HCT116 (cell line): ENCODE measurements around the gene CCT5. TPM values are rescaled to one million over a fixed set of nuclear protein-coding genes. Genes with fewer than 3 reads are reported as not detected.

ENCODE experiments used
- ATAC-seq: fragments of 200-7000 bp; cut with Tn5 transposase; 2 replicates; pipeline ENCODE4 v1.9.1; 2020; ENCODE audit warnings: mild to moderate bottlenecking, moderate library complexity
- BruUV-seq: library from RNA; stranded (reverse); fragments of 400-500 nt; replicated peaks from 2 replicates; lab custom pipeline; 2021; lab: Mats Ljungman, UMichigan
- CTCF ChIA-PET: fragments of 300-600 bp; sonication (Branson Sonifier 250); formaldehyde crosslinking; loops from one replicate; lab custom pipeline; 2021; ENCODE audit warnings: antibody characterized with exemption; lab: Charles Lee
- POLR2A ChIA-PET: fragments of 300-600, 350-600 bp; sonication (Branson Sonifier 250); formaldehyde crosslinking; loops from one replicate; lab custom pipeline; 2021; ENCODE audit warnings: antibody characterized with exemption; lab: Charles Lee
- RAD21 ChIA-PET, 2 experiments: fragments of 300-600 bp; sonication (Branson Sonifier 250); formaldehyde crosslinking; loops; one replicate each; lab custom pipeline; 2023; ENCODE audit warnings: low total read pairs in 2 of 2; ENCODE audit not compliant: uncharacterized antibody in 2 of 2, unreplicated experiment in 2 of 2, low non-redundant PET in 1 of 2; lab: Charles Lee
- DNase-seq: peaks from one replicate; pipeline ENCODE4 v3.0.0-alpha.2; 2010; ENCODE audit warnings: low read depth, low spot score
- H2AFZ ChIP-seq: fragments of 200-600 bp; shearing (Covaris generic), sonication (generic); 2 replicates; pipeline ENCODE4 v1.6.1; 2017; ENCODE audit warnings: low read depth, mixed run types, mixed read lengths, antibody characterized with exemption, low read length; ENCODE audit not compliant: poor library complexity, severe bottlenecking
- H3K27ac ChIP-seq: 2 replicates; pipeline ENCODE4 v1.5.1; 2012; ENCODE audit warnings: low read depth, low read length
- H3K27me3 ChIP-seq: fragments of 200-600 bp; sonication (generic); 2 replicates; pipeline ENCODE4 v1.6.1; 2016; ENCODE audit warnings: mixed run types, low read length, mixed read lengths; ENCODE audit not compliant: insufficient read depth
- H3K36me3 ChIP-seq, 2 experiments: fragments of 200-500 bp in 1 of 2; fragments of 200-600 bp in 1 of 2; sonication (Bioruptor generic) in 1 of 2; sonication (generic) in 1 of 2; 2 replicates each; pipeline versions ENCODE4 v1.5.1 to v1.6.1; 2014 to 2016; ENCODE audit warnings: low read length in 2 of 2, inconsistent platforms in 1 of 2, mixed read lengths in 1 of 2, mixed run types in 1 of 2; ENCODE audit not compliant: insufficient read depth in 2 of 2, control insufficient read depth in 1 of 2
- H3K4me1 ChIP-seq, 2 experiments: fragments of 200-600 bp in 1 of 2; sonication (generic) in 1 of 2; 2 replicates each; pipeline versions ENCODE4 v1.5.1 to v1.6.1; 2012 to 2017; ENCODE audit warnings: low read length in 2 of 2, inconsistent platforms in 1 of 2, mild to moderate bottlenecking in 1 of 2, mixed read lengths in 1 of 2, mixed run types in 1 of 2, moderate library complexity in 1 of 2; ENCODE audit not compliant: insufficient read depth in 2 of 2, control insufficient read depth in 1 of 2
- H3K4me2 ChIP-seq: fragments of 200-600 bp; sonication (generic); 2 replicates; pipeline ENCODE4 v1.6.1; 2017; ENCODE audit warnings: mixed run types, low read length, mixed read lengths
- H3K4me3 ChIP-seq, 2 experiments: fragments of 200-600 bp in 1 of 2; sonication (generic) in 1 of 2; replicated peaks in 1 of 2; 2 replicates each; pipeline ENCODE4 v1.5.1; 2011 to 2016; ENCODE audit warnings: low read length in 2 of 2, control low read depth in 1 of 2, low read depth in 1 of 2, mild to moderate bottlenecking in 1 of 2, mixed read lengths in 1 of 2, mixed run types in 1 of 2
- H3K79me2 ChIP-seq: fragments of 200-600 bp; sonication (generic); 2 replicates; pipeline ENCODE4 v1.6.1; 2017; ENCODE audit warnings: mild to moderate bottlenecking, mixed run types, low read length, moderate library complexity, mixed read lengths; ENCODE audit not compliant: insufficient read depth
- H3K9ac ChIP-seq: fragments of 200-600 bp; sonication (generic); 2 replicates; pipeline ENCODE4 v1.6.1; 2016; ENCODE audit warnings: low read length, mixed read lengths
- H3K9me2 ChIP-seq: fragments of 200-600 bp; sonication (generic), shearing (Covaris generic); 2 replicates; pipeline ENCODE4 v1.6.1; 2017; ENCODE audit warnings: mixed run types, mild to moderate bottlenecking, moderate library complexity; ENCODE audit not compliant: insufficient read depth
- H3K9me3 ChIP-seq, 2 experiments: fragments of 200-500 bp in 1 of 2; fragments of 200-600 bp in 1 of 2; sonication (Bioruptor generic) in 1 of 2; sonication (generic) in 1 of 2; 2 replicates each; pipeline ENCODE4 v1.6.1; 2014 to 2017; ENCODE audit warnings: low read length in 2 of 2, mixed read lengths in 2 of 2, inconsistent platforms in 1 of 2, low read depth in 1 of 2, mild to moderate bottlenecking in 1 of 2, mixed run types in 1 of 2, moderate library complexity in 1 of 2; ENCODE audit not compliant: control insufficient read depth in 1 of 2, insufficient read depth in 1 of 2
- H4K20me1 ChIP-seq: fragments of 200-600 bp; sonication (generic), shearing (Covaris generic); 2 replicates; pipeline ENCODE4 v1.6.1; 2017; ENCODE audit warnings: mixed run types, mild to moderate bottlenecking, moderate library complexity; ENCODE audit not compliant: insufficient read depth
- EGR1 ChIP-seq: IDR thresholded peaks from 2 replicates; pipeline ENCODE4 v1.6.1; 2012; ENCODE audit warnings: low read depth
- EZH2phosphoT487 ChIP-seq: fragments of 200-600 bp; IDR thresholded peaks from 2 replicates; pipeline ENCODE4 v1.6.1; 2018; ENCODE audit warnings: antibody characterized with exemption, borderline replicate concordance
- MAX ChIP-seq: IDR thresholded peaks from 2 replicates; pipeline ENCODE4 v1.6.1; 2012
- POLR2A ChIP-seq: IDR thresholded peaks from 2 replicates; pipeline ENCODE4 v1.7.0; 2011; ENCODE audit warnings: borderline replicate concordance; ENCODE audit not compliant: insufficient read depth, insufficient read length; ENCODE audit errors: extremely low read depth
- POLR2AphosphoS5 ChIP-seq: IDR thresholded peaks from 2 replicates; pipeline ENCODE4 v1.6.1; 2011; ENCODE audit warnings: mild to moderate bottlenecking, low read depth, low read length, moderate library complexity
- SRF ChIP-seq: IDR thresholded peaks from 2 replicates; pipeline ENCODE4 v1.6.1; 2012; ENCODE audit warnings: low read depth
- TCF7L2 ChIP-seq: IDR thresholded peaks from 2 replicates; pipeline ENCODE4 v1.7.0; 2011; ENCODE audit warnings: borderline replicate concordance, inconsistent platforms; ENCODE audit not compliant: insufficient read depth, insufficient read length; ENCODE audit errors: extremely low read depth
- YY1 ChIP-seq: IDR thresholded peaks from 2 replicates; pipeline ENCODE4 v1.6.1; 2011; ENCODE audit warnings: low read length, low read depth, moderate library complexity, mild to moderate bottlenecking; ENCODE audit not compliant: insufficient replicate concordance; ENCODE audit errors: extremely low read depth
- ZBTB33 ChIP-seq: IDR thresholded peaks from 2 replicates; pipeline ENCODE4 v1.6.1; 2011; ENCODE audit warnings: mild to moderate bottlenecking, low read length, moderate library complexity; ENCODE audit not compliant: insufficient replicate concordance; ENCODE audit errors: extremely low read depth
- ZFX ChIP-seq: fragments of 450-650 bp; IDR thresholded peaks from 2 replicates; pipeline ENCODE4 v1.6.1; 2017
- intact Hi-C: fragments of 100-400 bp; cut with micrococcal nuclease; formaldehyde crosslinking; loops from 2 replicates; pipeline ENCODE4 v1.10.0; 2022
- total RNA-seq: library from RNA; stranded (reverse); gene quantifications from one replicate; pipeline ENCODE4 v1.2.1, GENCODE V29; 2021; ENCODE audit not compliant: unreplicated experiment

The CCT5 gene
- total RNA-seq, 1 experiment from 2014 or later: 489 TPM

GRCh38 chr5:10266839-10267238 is 16.8 kb downstream of the CCT5 start:
- Histone ChIP-seq H3K9ac (no peak overlapping the region), H4K20me1 (no peaks in the 10 kb centered on the region; the same call in 1 of the 2 replicates), H3K36me3 (peaks cover 28 to 31% of the 10 kb centered on the region in 2 experiments; a peak in 3 of 4 replicates), H3K4me3 (no peak overlapping the region), H3K79me2 (peaks cover 5% of the 10 kb centered on the region; the same call in 1 of the 2 replicates), H3K9me3 (no peaks in the 10 kb centered on the region), H3K9me2 (no peaks in the 10 kb centered on the region), H2AFZ (no peak overlapping the region), H3K27ac (no peak overlapping the region), H3K4me2 (no peak overlapping the region), H3K4me1 (peaks cover 0 to 12% of the 10 kb centered on the region in 2 experiments; a peak in 1 of 4 replicates), H3K27me3 (no peaks in the 10 kb centered on the region)
- ATAC-seq (0 out of 2 replicates have a peak, but pooled peaks have one; percentile 23), DNase-seq (no peak)
- CTCF ChIA-PET: no interaction called here
- POLR2A ChIA-PET: no interaction called here
- no peak for TF ChIP-seq TCF7L2
- no peak for TF ChIP-seq ZFX
- no peak for TF ChIP-seq POLR2A
- no peak for TF ChIP-seq MAX
- no peak for TF ChIP-seq EGR1
- no peak for TF ChIP-seq SRF
- no peak for TF ChIP-seq YY1
- TF ChIP-seq POLR2AphosphoS5: no peak
- RAD21 ChIA-PET: no interaction called here
- BruUV-seq: no TSS peak
- intact Hi-C loops: no loop called here

- no peaks in the 10 kb centered on the region; the same call in 1 of the 2 replicates for H4K20me1 ChIP-seq
- H3K27me3 ChIP-seq: no peaks in the 10 kb centered on the region
- BruUV-seq: no TSS peak
- no peaks in the 10 kb centered on the region; the same call in 1 of the 2 replicates for H3K79me2 ChIP-seq
- no peak overlapping the region for H3K9ac ChIP-seq
- ChIA-PET POLR2A (no interaction called here), CTCF (no interaction called here), RAD21 (no interaction called here)
- H3K4me3 ChIP-seq: no peak overlapping the region
- H3K36me3 ChIP-seq: peaks cover 16 to 21% of the 10 kb centered on the region in 2 experiments; a peak in 3 of 4 replicates
- no peak for ATAC-seq
- H3K4me2 ChIP-seq: no peak overlapping the region
- H3K9me2 ChIP-seq: no peaks in the 10 kb centered on the region
- intact Hi-C loops: no loop called here
- no peak for DNase-seq
- no peak overlapping the region for H2AFZ ChIP-seq
- peaks cover 0 to 12% of the 10 kb centered on the region in 2 experiments; a peak in 1 of 4 replicates for H3K4me1 ChIP-seq
- H3K9me3 ChIP-seq: no peaks in the 10 kb centered on the region
- TF ChIP-seq EZH2phosphoT487 (no peak), MAX (no peak), ZBTB33 (no peak)
- TF ChIP-seq, all 23 proteins: peak for 0
- no peak overlapping the region for H3K27ac ChIP-seq
Measured at GRCh38 chr5:10268100-10268499, 18.0 kb downstream of the CCT5 start.
